WTC11 (cell line): ENCODE measurements around the gene GABPB1. TPM values are rescaled to one million over a fixed set of nuclear protein-coding genes. Genes with fewer than 3 reads are reported as not detected.

Experiments used
- ATAC-seq: fragments of 200-7000 bp; cut with Tn5 transposase; 2 replicates; pipeline ENCODE4 v1.10.0; 2021; ENCODE audit warnings: mild to moderate bottlenecking, moderate library complexity
- CTCF ChIA-PET: fragments of 300-600 bp; sonication (Branson Sonifier 250); formaldehyde crosslinking; loops from one replicate; lab custom pipeline; 2021; ENCODE audit warnings: antibody characterized with exemption; lab: Charles Lee
- POLR2A ChIA-PET: fragments of 350-600 bp; sonication (Branson Sonifier 250); formaldehyde crosslinking; loops from one replicate; lab custom pipeline; 2021; ENCODE audit warnings: antibody characterized with exemption; lab: Charles Lee
- DNase-seq: peaks from one replicate; pipeline ENCODE4 v3.0.0; 2021; ENCODE audit warnings: low spot score
- H3K27ac Mint-ChIP-seq: 2 replicates; pipeline ENCODE4 v1.8.0; 2021; ENCODE audit warnings: mixed read lengths
- H3K27me3 Mint-ChIP-seq: 2 replicates; pipeline ENCODE4 v1.8.0; 2021; ENCODE audit warnings: low read depth, mild to moderate bottlenecking, moderate library complexity, mixed read lengths
- H3K36me3 Mint-ChIP-seq: 2 replicates; pipeline ENCODE4 v1.8.0; 2021; ENCODE audit warnings: mixed read lengths
- H3K4me1 Mint-ChIP-seq: 2 replicates; pipeline ENCODE4 v1.8.0; 2022; ENCODE audit warnings: mixed read lengths
- H3K4me3 Mint-ChIP-seq: 2 replicates; pipeline ENCODE4 v1.8.0; 2021; ENCODE audit warnings: mild to moderate bottlenecking, moderate library complexity, mixed read lengths
- H3K9me3 Mint-ChIP-seq: 2 replicates; pipeline ENCODE4 v1.8.0; 2021; ENCODE audit warnings: mixed read lengths
- AFF4 ChIP-seq: sonication (generic); formaldehyde crosslinking; IDR thresholded peaks from 2 replicates; pipeline ENCODE4 v1.8.1; 2023; ENCODE audit warnings: mild to moderate bottlenecking, missing genetic modification reagents, borderline replicate concordance
- ATF2 ChIP-seq: sonication (generic); formaldehyde crosslinking; IDR thresholded peaks from 2 replicates; pipeline ENCODE4 v1.8.1; 2022; ENCODE audit warnings: low read depth, missing genetic modification reagents, borderline replicate concordance
- CBFB ChIP-seq: sonication (generic); formaldehyde crosslinking; IDR thresholded peaks from 2 replicates; pipeline ENCODE4 v1.8.1; 2022; ENCODE audit warnings: mild to moderate bottlenecking, low read depth, missing genetic modification reagents
- CTCF ChIP-seq: fragments of 200-600 bp; IDR thresholded peaks from 2 replicates; pipeline ENCODE4 v1.8.0; 2022; ENCODE audit warnings: antibody characterized with exemption
- E2F4 ChIP-seq: sonication (generic); formaldehyde crosslinking; IDR thresholded peaks from 2 replicates; pipeline ENCODE4 v1.8.1; 2022; ENCODE audit warnings: low read depth, mild to moderate bottlenecking, moderate library complexity, missing genetic modification reagents, borderline replicate concordance
- ELF4 ChIP-seq: sonication (generic); formaldehyde crosslinking; IDR thresholded peaks from 2 replicates; pipeline ENCODE4 v1.8.1; 2022; ENCODE audit warnings: low read depth, mild to moderate bottlenecking, moderate library complexity, missing genetic modification reagents
- FOXK1 ChIP-seq: sonication (generic); formaldehyde crosslinking; IDR thresholded peaks from 2 replicates; pipeline ENCODE4 v1.8.0; 2022; ENCODE audit warnings: mild to moderate bottlenecking, moderate library complexity, missing genetic modification reagents
- FOXP4 ChIP-seq: sonication (generic); formaldehyde crosslinking; IDR thresholded peaks from 2 replicates; pipeline ENCODE4 v1.8.0; 2022; ENCODE audit warnings: mild to moderate bottlenecking, missing genetic modification reagents
- GTF2I ChIP-seq: fragments of 250-450 bp; sonication (Bioruptor Pico); conservative IDR thresholded peaks from 2 replicates; pipeline ENCODE4 v1.4.0; 2021; ENCODE audit warnings: mild to moderate bottlenecking
- MAX ChIP-seq: sonication (generic); formaldehyde crosslinking; IDR thresholded peaks from 2 replicates; pipeline ENCODE4 v1.8.0; 2022; ENCODE audit warnings: mild to moderate bottlenecking, missing genetic modification reagents
- NFATC4 ChIP-seq: fragments of 250-450 bp; sonication (Bioruptor Pico); IDR thresholded peaks from 2 replicates; pipeline ENCODE4 v1.9.0; 2021; ENCODE audit warnings: mild to moderate bottlenecking
- NFE2L1 ChIP-seq: sonication (generic); formaldehyde crosslinking; IDR thresholded peaks from 2 replicates; pipeline ENCODE4 v1.8.1; 2023; ENCODE audit warnings: missing genetic modification reagents
- NR3C1 ChIP-seq: sonication (generic); formaldehyde crosslinking; conservative IDR thresholded peaks from 2 replicates; pipeline ENCODE4 v1.8.1; 2023; ENCODE audit warnings: low read depth, mild to moderate bottlenecking, missing genetic modification reagents
- SOX15 ChIP-seq: fragments of 250-450 bp; sonication (Bioruptor Pico); IDR thresholded peaks from 2 replicates; pipeline ENCODE4 v1.9.0; 2021; ENCODE audit warnings: mild to moderate bottlenecking
- ZNF121 ChIP-seq: sonication (generic); formaldehyde crosslinking; IDR thresholded peaks from 2 replicates; pipeline ENCODE4 v1.8.0; 2023; ENCODE audit warnings: missing genetic modification reagents
- ZNF263 ChIP-seq: sonication (generic); formaldehyde crosslinking; IDR thresholded peaks from 2 replicates; pipeline ENCODE4 v1.8.1; 2022; ENCODE audit warnings: low read depth, mild to moderate bottlenecking, moderate library complexity, missing genetic modification reagents
- ZNF396 ChIP-seq: fragments of 250-450 bp; sonication (Bioruptor Pico); IDR thresholded peaks from 2 replicates; pipeline ENCODE4 v1.8.0; 2021; ENCODE audit warnings: mild to moderate bottlenecking, moderate library complexity, borderline replicate concordance
- ZNF425 ChIP-seq: fragments of 250-450 bp; sonication (Bioruptor Pico); conservative IDR thresholded peaks from 2 replicates; pipeline ENCODE4 v1.9.0; 2021; ENCODE audit warnings: mild to moderate bottlenecking
- total RNA-seq: library from RNA; stranded (reverse); gene quantifications from 3 replicates; pipeline ENCODE4 v1.2.3, GENCODE V29; 2021

The GABPB1 gene
- total RNA-seq, 1 experiment from 2014 or later: 28.9 TPM

- H3K27me3 Mint-ChIP-seq: no peaks in the 10 kb centered on the region
- no peaks in the 10 kb centered on the region for H3K4me1 Mint-ChIP-seq
- no peak overlapping the region for H3K4me3 Mint-ChIP-seq
- peaks cover 19% of the 10 kb centered on the region for H3K36me3 Mint-ChIP-seq
- TF ChIP-seq FOXP4 (CRISPR knock-in tag) (no peak), E2F4 (CRISPR knock-in tag) (no peak), ELF4 (CRISPR knock-in tag) (no peak), GTF2I (no peak), NFE2L1 (CRISPR knock-in tag) (no peak), SOX15 (CRISPR knock-in tag) (no peak), CBFB (CRISPR knock-in tag) (no peak)
- POLR2A ChIA-PET: interaction anchor here (0.6 kb wide), 1 partner anchor 109 kb away, joined by 3 read pairs; no protein-coding TSS in a partner anchor
- CTCF ChIA-PET: interaction anchor here (2.5 kb wide), 1 partner anchor 20 kb away, joined by 8 read pairs; no protein-coding TSS in a partner anchor
- no peak for DNase-seq
- H3K9me3 Mint-ChIP-seq: no peaks in the 10 kb centered on the region
- H3K27ac Mint-ChIP-seq: no peak overlapping the region
- no peak for ATAC-seq
Observed at GRCh38 chr15:50295966-50296365, 59.0 kb downstream of the GABPB1 start.

- no peaks in the 10 kb centered on the region for H3K4me1 Mint-ChIP-seq
- CTCF ChIA-PET: no interaction called here
Observed at GRCh38 chr15:50289749-50290148, 65.2 kb downstream of the GABPB1 start.

GRCh38 chr15:50287324-50288116 lies 67.5 kb downstream of the GABPB1 start:
- Mint-ChIP-seq H3K27ac (peak overlapping the region; percentile 77), H3K36me3 (peaks cover 21% of the 10 kb centered on the region), H3K27me3 (no peaks in the 10 kb centered on the region), H3K4me3 (no peak overlapping the region), H3K9me3 (no peaks in the 10 kb centered on the region), H3K4me1 (no peaks in the 10 kb centered on the region)
- ChIA-PET POLR2A (no interaction called here), CTCF (no interaction called here)
- DNase-seq (no peak), ATAC-seq (no peak)
- no peak for TF ChIP-seq NR3C1
- TF ChIP-seq AFF4 (CRISPR knock-in tag): no peak
- no peak for TF ChIP-seq CTCF
- no peak for TF ChIP-seq ATF2 (CRISPR knock-in tag)
- no peak for TF ChIP-seq ZNF425 (CRISPR knock-in tag)
- TF ChIP-seq ZNF396: no peak
- TF ChIP-seq ZNF263: no peak
- TF ChIP-seq MAX (CRISPR knock-in tag): no peak

More at GRCh38 chr15:50289749-50290148, 65.2 kb downstream of the GABPB1 start:
- no peaks in the 10 kb centered on the region for H3K9me3 Mint-ChIP-seq
- H3K36me3 Mint-ChIP-seq: peaks cover 23% of the 10 kb centered on the region
- H3K27me3 Mint-ChIP-seq: no peaks in the 10 kb centered on the region
- DNase-seq: no peak
- POLR2A ChIA-PET: no interaction called here
- no peak for TF ChIP-seq NFATC4
- TF ChIP-seq FOXK1 (CRISPR knock-in tag): no peak
- peak; percentile 77; the same call in 1 of the 2 replicates for TF ChIP-seq ZNF121 (CRISPR knock-in tag)
- ATAC-seq: no peak
- H3K4me3 Mint-ChIP-seq: no peak overlapping the region
- H3K27ac Mint-ChIP-seq: no peak overlapping the region
